ENCODE data around the gene ADRA1B.

Gene ADRA1B

DNA sequence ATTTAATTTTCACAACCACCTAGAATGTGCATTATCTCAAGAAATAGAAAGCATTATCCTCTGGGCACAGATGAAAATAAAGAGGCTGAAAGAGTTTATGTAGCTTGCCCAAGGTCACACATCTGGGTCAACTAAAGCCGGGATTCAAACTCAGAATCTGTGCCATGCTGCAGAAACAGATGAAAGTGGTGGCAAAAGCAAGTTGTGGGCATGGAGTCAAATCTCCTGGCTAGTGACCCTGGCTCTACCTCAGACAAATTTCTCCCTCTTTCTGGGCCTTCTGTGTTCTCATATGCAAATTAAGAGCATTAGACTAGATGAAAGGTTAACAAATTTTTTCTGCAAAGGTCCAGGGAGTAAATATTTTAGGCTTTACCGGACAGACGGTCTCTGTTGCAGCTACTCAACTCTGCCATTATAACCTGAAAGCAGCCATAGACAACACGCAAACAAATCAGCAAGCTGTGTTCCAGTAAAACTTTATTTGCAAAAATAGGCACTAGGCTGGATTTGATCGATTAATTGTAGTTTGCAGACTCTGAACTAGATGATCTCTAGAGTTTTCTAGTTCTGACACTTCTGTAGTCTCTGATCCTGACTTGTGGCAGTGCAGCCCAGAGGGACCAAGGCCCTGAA is 6.0 kb upstream of the ADRA1B start:
- DNase-seq (ENCODE audit: low read depth) = no peak
- TF ChIP-seq, protein P1, sequence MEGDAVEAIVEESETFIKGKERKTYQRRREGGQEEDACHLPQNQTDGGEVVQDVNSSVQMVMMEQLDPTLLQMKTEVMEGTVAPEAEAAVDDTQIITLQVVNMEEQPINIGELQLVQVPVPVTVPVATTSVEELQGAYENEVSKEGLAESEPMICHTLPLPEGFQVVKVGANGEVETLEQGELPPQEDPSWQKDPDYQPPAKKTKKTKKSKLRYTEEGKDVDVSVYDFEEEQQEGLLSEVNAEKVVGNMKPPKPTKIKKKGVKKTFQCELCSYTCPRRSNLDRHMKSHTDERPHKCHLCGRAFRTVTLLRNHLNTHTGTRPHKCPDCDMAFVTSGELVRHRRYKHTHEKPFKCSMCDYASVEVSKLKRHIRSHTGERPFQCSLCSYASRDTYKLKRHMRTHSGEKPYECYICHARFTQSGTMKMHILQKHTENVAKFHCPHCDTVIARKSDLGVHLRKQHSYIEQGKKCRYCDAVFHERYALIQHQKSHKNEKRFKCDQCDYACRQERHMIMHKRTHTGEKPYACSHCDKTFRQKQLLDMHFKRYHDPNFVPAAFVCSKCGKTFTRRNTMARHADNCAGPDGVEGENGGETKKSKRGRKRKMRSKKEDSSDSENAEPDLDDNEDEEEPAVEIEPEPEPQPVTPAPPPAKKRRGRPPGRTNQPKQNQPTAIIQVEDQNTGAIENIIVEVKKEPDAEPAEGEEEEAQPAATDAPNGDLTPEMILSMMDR (IDR thresholded peaks at IDR 0.05; ENCODE audit: low read depth, low read length, missing control alignments) = no peak
- no peak overlapping the region for H3K4me3 ChIP-seq (ENCODE audit: low read depth, low read length)
- in situ Hi-C loops (cut with HindIII; ENCODE audit: low sequenced_read_pairs) = loop anchor here (25.0 kb wide), 1 partner anchor 473 kb away; no protein-coding TSS in a partner anchor

- H3K4me3 ChIP-seq (ENCODE audit: low read depth, low read length) = no peak overlapping the region
- TF ChIP-seq, protein P1 (IDR thresholded peaks at IDR 0.05; ENCODE audit: low read depth, low read length, missing control alignments) = no peak
- no peak for DNase-seq (ENCODE audit: low read depth)
- in situ Hi-C loops (cut with HindIII; ENCODE audit: low sequenced_read_pairs) = loop anchor here (25.0 kb wide), 1 partner anchor 474 kb away; no protein-coding TSS in a partner anchor
These were observed 5.4 kb upstream of the ADRA1B start for GRCh38 chr5:159910843-159911229.

DNA sequence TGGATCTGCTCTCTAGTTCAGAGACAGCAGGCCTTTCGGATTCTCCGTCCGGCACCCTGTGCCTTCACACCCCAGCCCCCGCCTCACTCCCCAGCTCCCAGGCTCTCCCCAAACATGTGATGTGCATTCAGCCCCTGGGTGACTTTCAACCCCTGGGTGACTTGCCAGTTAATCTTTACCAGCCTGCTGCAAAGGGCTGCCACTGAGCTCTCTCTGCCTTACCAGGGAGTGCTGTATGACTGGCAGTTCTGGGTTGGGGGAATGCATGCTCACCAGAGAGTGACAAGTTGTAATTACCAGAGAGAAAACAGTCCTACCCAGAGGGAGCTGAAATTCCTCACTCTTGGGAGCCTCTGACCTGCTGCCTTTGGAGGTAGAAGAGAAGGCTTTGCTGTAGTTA is 4.9 kb upstream of the ADRA1B start:
- H3K4me3 ChIP-seq (ENCODE audit: low read depth, low read length) = no peak overlapping the region
- TF ChIP-seq, protein P1 (IDR thresholded peaks at IDR 0.05; ENCODE audit: low read depth, low read length, missing control alignments) = no peak
- in situ Hi-C loops (cut with HindIII; ENCODE audit: low sequenced_read_pairs) = loop anchor here (25.0 kb wide), 1 partner anchor 474 kb away; no protein-coding TSS in a partner anchor
- DNase-seq (ENCODE audit: low read depth) = no peak

DNA sequence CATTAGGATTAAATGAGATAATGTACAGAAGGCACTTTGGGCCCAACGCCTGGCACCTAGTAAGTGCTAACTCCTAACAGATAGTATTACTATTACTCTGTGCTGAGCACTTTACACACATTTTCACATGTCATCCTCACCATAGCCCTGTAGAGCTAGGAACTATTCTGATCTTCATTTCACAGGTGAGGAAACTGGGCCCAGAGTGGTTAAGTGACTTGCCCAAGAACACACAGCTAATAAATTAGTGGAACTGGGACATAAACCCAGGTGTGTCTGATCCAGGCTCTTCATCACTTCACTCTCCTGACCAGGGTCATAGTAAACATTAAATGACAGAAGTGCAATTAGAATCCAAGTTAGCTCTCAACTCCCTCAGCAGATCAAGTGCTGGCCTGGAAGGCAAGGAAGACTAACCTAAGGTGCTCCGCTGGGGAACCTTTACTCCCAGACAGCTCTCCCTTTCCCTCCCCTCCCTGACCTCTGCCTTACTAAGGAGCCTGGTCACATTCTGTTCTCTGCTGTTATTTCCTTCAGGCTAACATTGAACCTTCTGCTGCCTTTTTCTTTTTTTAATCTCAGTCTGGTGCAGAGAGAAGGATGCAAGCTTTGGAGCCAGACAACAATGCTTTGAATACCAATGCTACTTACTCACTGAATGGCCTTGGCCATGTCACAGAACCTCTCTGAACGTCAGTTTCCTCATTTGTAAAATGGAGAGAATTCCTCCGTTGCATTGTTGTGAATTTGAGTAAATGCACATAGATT is 4.1 kb upstream of the ADRA1B start:
- DNase-seq (ENCODE audit: low read depth) = no peak
- in situ Hi-C loops (cut with HindIII; ENCODE audit: low sequenced_read_pairs) = loop anchor here (25.0 kb wide), 1 partner anchor 475 kb away; no protein-coding TSS in a partner anchor
- TF ChIP-seq, protein P1 (IDR thresholded peaks at IDR 0.05; ENCODE audit: low read depth, low read length, missing control alignments) = no peak
- no peak overlapping the region for H3K4me3 ChIP-seq (ENCODE audit: low read depth, low read length)

DNA sequence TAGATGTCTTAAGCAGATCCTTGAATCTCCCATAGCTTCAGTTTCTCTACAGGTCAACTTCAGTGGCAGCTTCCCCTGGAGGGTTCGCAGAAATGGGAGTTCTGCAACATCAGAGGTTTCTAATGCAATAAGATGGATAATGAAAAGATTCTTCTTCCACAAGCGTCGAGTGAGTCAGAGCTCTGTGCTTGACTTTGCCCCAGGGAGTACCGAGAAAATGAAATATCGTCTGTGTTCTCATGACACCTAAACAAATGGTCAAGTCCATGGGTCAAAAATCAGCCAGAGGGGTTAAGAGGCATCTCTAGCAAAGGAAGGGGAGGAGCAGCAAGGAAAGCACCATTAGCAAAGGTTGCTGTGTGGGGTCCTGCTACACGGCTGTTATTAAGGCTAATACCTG is 3.2 kb upstream of the ADRA1B start:
- in situ Hi-C loops (cut with HindIII; ENCODE audit: low sequenced_read_pairs) = loop anchor here (25.0 kb wide), 1 partner anchor 476 kb away; no protein-coding TSS in a partner anchor
- H3K4me3 ChIP-seq (ENCODE audit: low read depth, low read length) = no peak overlapping the region
- TF ChIP-seq, protein P1 (IDR thresholded peaks at IDR 0.05; ENCODE audit: low read depth, low read length, missing control alignments) = no peak
- DNase-seq (ENCODE audit: low read depth) = no peak

DNA sequence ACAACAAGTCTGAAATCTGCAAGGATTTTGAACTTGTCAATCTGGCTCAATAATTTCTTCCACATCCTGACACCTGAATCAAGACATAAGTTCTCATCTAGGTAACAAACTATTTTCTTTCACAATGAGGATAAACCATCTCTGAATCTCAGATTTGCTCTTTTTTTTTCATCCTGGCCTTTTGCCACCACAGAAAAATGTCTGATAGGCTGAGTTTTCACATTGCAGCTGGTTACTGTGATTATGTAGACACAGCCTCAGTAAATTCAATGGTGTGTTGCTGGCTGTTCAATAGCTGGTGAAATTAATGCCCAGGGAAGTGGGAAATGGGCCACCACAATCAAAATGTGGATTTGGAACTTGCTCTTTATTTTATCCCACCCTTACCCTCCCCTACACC is 2.8 kb upstream of the ADRA1B start:
- no peak overlapping the region for H3K4me3 ChIP-seq (ENCODE audit: low read depth, low read length)
- no peak for DNase-seq (ENCODE audit: low read depth)
- in situ Hi-C loops (cut with HindIII; ENCODE audit: low sequenced_read_pairs) = loop anchor here (25.0 kb wide), 1 partner anchor 476 kb away; no protein-coding TSS in a partner anchor
- TF ChIP-seq, protein P1 (IDR thresholded peaks at IDR 0.05; ENCODE audit: low read depth, low read length, missing control alignments) = no peak

Data from astrocyte of the cerebellum (primary cell).